Activated CD4-positive, alpha-beta memory T cell treated with anti-CD3 and anti-CD28 coated beads, Interleukin-2, amount 10 ng/mL, durations not matched to agents 7 days and 5 days (primary cell): ENCODE data around the gene BMP8B. TPM values are rescaled to one million over a fixed set of nuclear protein-coding genes. Genes with fewer than 3 reads are reported as not detected.
A peak's percentile ranks its signal among the peaks of the same experiment; 100 is the strongest.
"Not testable (repeated sequence)": the region's sequence is repeated elsewhere in the genome, so short reads cannot be mapped to it uniquely, and the experiment has no call there.

ENCODE experiments used
- CTCF ChIA-PET: fragments of 350-600 bp; sonication (Branson Sonifier 250); formaldehyde crosslinking; loops from one replicate; lab custom pipeline; 2021; ENCODE audit warnings: antibody characterized with exemption, inconsistent platforms; lab: Charles Lee
- POLR2A ChIA-PET: fragments of 350-600 bp; sonication (Branson Sonifier 250); formaldehyde crosslinking; loops from one replicate; lab custom pipeline; 2021; ENCODE audit warnings: antibody characterized with exemption; lab: Charles Lee
- DNase-seq: peaks from one replicate; pipeline ENCODE4 v3.0.0-alpha.2; 2020
- H3K27ac Mint-ChIP-seq: one replicate; pipeline ENCODE4 v1.8.0; 2021; ENCODE audit warnings: mild to moderate bottlenecking, mixed read lengths
- H3K27me3 Mint-ChIP-seq: one replicate; pipeline ENCODE4 v1.8.0; 2021; ENCODE audit warnings: mixed read lengths
- H3K36me3 Mint-ChIP-seq: one replicate; pipeline ENCODE4 v1.8.0; 2021; ENCODE audit warnings: low read depth, mixed read lengths
- H3K4me1 Mint-ChIP-seq: one replicate; pipeline ENCODE4 v1.8.0; 2021; ENCODE audit warnings: mixed read lengths
- H3K4me3 Mint-ChIP-seq: one replicate; pipeline ENCODE4 v1.8.0; 2021; ENCODE audit warnings: mild to moderate bottlenecking, mixed read lengths
- H3K9me3 Mint-ChIP-seq: one replicate; pipeline ENCODE4 v1.8.0; 2021; ENCODE audit warnings: mixed read lengths
- total RNA-seq, 2 experiments: library from RNA; stranded (reverse); gene quantifications; one replicate each; pipeline ENCODE4 v1.2.3, GENCODE V29; 2021

The BMP8B gene
- total RNA-seq, 2 experiments from 2014 or later, result 0.60 to 0.65 TPM

DNA sequence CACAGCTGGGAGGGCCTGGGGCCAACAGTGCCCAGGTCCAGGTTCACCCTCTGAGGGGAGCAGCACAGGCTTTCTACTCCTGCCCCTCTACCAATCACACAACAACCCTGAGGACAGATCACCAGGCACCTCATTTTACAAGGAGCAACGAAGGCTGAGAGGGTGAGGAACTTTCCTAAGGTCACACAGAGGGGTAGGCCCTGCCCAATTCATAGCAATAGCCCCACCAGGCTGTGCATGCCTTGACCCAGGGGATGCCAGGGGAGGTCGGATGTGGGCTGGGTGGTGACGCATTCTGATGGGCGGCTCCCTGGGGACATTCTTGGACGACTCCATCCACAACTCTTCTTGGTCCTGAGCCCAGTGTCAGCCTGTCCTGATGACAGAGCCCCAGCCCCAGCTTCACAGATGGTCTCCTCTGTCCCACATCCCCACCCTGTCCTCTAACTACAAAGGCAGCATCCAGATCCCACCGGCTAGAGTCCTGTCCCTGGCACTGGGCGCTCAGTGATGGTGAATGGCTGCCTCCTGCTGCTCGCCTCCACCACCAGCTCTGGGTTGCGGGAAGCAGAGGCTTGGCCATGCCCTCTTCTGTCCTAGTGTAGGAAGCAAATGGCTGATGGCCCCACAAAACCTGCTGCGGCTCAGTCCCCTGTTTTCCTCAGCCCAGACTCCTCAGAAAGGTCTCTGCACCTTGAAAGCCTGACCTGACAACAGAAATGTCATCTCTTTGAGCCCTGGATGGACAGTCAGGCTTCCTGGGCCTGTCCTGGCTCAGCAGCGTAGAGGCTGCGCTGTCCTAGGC lies 2.2 kb downstream of the BMP8B start:
- H3K4me1 Mint-ChIP-seq, DNase-seq, H3K9me3 Mint-ChIP-seq, H3K36me3 Mint-ChIP-seq, POLR2A ChIA-PET, H3K27ac Mint-ChIP-seq: not testable (repeated sequence)
- Mint-ChIP-seq H3K27me3 (peaks cover 25% of the 10 kb centered on the region), H3K4me3 (peak overlapping the region; percentile 49)
- CTCF ChIA-PET, result interaction anchor here (1.0 to 1.3 kb wide), 2 partner anchors 12 to 13 kb away, joined by 4 to 6 read pairs; no protein-coding TSS in a partner anchor

DNA sequence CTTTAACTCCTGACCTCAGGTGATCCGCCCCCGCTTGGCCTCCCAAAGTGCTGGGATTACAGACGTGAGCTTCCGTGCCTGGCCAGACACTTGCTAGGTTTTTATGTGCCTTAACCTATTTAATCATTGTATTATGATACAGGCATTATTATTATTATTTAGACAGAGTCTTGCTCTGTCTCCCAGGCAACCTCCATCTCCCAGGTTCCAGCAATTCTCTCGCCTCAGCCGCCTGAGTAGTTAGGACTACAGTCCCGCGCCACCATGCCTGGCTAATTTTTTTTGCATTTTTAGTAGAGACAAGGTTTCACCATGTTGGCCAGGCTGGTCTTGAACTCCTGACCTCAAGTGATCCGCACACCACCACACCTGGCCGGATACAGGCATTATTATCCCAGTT lies 6.0 kb downstream of the BMP8B start:
- DNase-seq, POLR2A ChIA-PET, H3K27ac Mint-ChIP-seq, H3K4me3 Mint-ChIP-seq, H3K9me3 Mint-ChIP-seq, H3K4me1 Mint-ChIP-seq, H3K36me3 Mint-ChIP-seq: not testable (repeated sequence)
- H3K27me3 Mint-ChIP-seq, result peaks cover 15% of the 10 kb centered on the region
- CTCF ChIA-PET, result interaction anchor here (1.3 kb wide), 1 partner anchor 17 kb away, joined by 3 read pairs; no protein-coding TSS in a partner anchor

DNA sequence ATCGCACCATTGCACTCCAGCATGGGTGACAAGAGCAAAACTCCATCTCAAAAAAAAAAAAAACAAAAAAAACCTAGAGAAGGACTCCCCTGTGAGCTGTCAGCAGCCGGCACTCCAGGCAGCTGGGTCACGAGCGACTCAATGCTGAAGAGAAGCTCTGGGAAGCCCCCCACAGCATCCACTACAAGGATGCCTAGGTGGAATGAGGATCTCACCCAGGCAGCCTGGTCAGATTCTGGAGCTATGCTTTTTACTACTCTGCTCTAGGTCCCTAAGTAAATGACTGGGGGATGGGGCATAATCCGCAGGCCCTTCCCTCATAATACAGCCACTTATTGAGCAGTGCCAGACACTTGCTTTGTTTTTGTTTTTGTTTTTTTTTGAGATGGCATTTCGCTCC lies 6.6 kb downstream of the BMP8B start:
- Mint-ChIP-seq H3K9me3 (no peaks in the 10 kb centered on the region), H3K27ac (no peak overlapping the region), H3K27me3 (peaks cover 9% of the 10 kb centered on the region), H3K4me3 (no peak overlapping the region), H3K4me1 (no peaks in the 10 kb centered on the region), H3K36me3 (no peaks in the 10 kb centered on the region)
- ChIA-PET POLR2A (interaction anchor here (1.8 kb wide), 1 partner anchor 17 kb away, joined by 6 read pairs; no protein-coding TSS in a partner anchor), CTCF (interaction anchor here (0.6 to 1.3 kb wide), 3 partner anchors 18 to 974 kb away, joined by 3 to 4 read pairs (median 3); no protein-coding TSS in a partner anchor)
- DNase-seq, result no peak

DNA sequence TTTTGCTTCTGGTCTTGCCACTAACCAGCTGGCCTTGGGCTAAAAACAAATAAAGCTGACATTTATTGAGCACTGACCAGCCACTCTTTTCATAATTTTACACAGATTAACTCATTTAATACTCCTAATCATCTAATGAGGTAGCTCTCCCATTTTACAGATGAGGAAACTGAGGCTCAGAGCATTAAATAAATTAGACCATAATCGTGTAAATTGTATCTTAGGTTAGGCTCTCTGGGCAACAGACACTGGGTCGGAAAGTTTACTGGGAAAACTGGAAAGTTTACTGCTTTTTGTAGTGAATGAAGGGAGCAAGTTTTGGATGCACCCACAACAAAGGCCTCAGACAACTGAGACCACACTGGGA lies 7.3 kb downstream of the BMP8B start:
- Mint-ChIP-seq H3K4me3 (no peak overlapping the region), H3K27me3 (peaks cover 3% of the 10 kb centered on the region), H3K9me3 (no peaks in the 10 kb centered on the region), H3K4me1 (peaks cover under 1% of the 10 kb centered on the region), H3K36me3 (no peaks in the 10 kb centered on the region), H3K27ac (no peak overlapping the region)
- no peak for DNase-seq
- POLR2A ChIA-PET, result interaction anchor here (1.8 kb wide), 1 partner anchor 18 kb away, joined by 6 read pairs; no protein-coding TSS in a partner anchor
- CTCF ChIA-PET, result interaction anchor here (0.6 to 1.3 kb wide), 2 partner anchors 19 to 61 kb away, joined by 3 to 4 read pairs; no protein-coding TSS in a partner anchor

DNA sequence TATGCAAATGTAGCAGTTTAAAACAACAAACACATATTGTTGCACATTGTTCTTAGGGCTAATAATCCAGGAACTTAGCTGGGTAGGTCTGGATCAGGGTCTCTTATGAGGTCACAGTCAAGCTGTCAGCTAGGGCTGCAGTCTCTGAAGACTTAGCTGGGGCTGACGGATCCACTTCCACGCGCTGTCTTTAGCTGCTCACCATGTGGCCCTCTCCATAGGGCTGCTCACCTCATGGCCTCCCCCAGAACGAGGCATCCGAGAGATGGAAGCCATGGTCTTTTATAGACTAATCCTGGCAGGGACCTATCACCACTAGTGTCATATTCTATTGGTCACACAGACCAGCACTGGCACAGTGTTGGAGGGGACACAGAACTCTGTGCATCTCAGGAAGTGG lies 8.8 kb downstream of the BMP8B start:
- Mint-ChIP-seq H3K27me3 (no peaks in the 10 kb centered on the region), H3K36me3 (no peaks in the 10 kb centered on the region), H3K4me3 (no peak overlapping the region), H3K27ac (no peak overlapping the region), H3K4me1 (peaks cover 2% of the 10 kb centered on the region), H3K9me3 (no peaks in the 10 kb centered on the region)
- ChIA-PET POLR2A (no interaction called here), CTCF (no interaction called here)
- DNase-seq, result no peak

DNA sequence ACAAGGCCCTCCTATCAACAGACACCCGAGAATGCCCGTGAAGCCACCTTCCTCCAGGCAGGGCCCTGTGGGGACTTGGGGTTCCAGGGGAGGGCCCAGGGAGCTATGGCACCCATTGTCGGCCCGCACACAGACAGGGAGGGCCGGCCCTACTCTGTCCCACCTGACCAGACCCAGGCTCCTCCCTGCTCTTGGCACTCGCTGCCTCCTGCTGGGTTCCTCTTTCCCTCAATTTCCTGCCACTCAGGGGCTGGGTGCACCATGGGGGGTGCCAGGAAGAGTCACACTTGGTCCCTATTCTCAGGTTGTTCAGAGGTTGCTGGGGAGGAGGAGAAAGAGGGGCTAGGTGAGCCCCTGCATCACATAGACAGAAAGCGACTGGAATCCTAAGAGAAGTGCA lies 9.5 kb downstream of the BMP8B start:
- no peak for DNase-seq
- POLR2A ChIA-PET, result no interaction called here

DNA sequence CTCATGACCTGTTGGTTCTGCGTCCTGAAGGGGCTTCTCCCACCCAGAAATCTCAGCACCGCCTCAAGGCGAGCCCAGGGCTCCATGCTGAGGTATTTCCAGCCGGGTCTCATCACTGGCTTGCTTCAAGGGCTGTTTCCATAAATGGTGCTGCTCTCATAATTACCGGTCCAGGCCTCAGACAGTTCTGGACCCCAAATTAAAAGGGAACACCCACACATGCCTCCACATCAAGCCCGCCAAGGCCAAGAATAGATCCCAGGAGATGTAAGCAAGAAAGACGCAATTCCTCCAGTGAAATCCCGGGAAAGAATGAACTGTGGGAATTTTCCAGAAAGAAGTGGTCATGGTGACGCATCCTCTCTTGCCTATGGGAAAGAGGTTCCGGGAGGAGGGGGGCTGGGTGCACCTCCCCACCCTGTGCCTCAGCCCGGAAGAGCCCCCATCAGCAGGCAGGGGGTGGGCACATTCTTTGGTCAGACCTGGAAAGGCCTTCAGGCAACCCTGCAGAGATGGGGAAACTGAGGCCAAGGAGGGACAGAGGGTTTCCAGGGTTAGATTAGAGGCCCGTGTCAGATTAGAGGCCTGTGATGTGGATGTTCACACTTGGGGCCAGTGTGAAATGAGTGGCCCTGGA lies 10.1 kb downstream of the BMP8B start:
- H3K4me3 Mint-ChIP-seq, DNase-seq, POLR2A ChIA-PET, H3K27me3 Mint-ChIP-seq, H3K36me3 Mint-ChIP-seq, H3K4me1 Mint-ChIP-seq, H3K9me3 Mint-ChIP-seq, H3K27ac Mint-ChIP-seq, CTCF ChIA-PET: not testable (repeated sequence)

More for the DNA sequence above, 9.5 kb downstream of the BMP8B start:
- Mint-ChIP-seq H3K9me3 (no peaks in the 10 kb centered on the region), H3K27me3 (no peaks in the 10 kb centered on the region), H3K4me3 (no peak overlapping the region), H3K27ac (no peak overlapping the region), H3K36me3 (no peaks in the 10 kb centered on the region), H3K4me1 (peaks cover 2% of the 10 kb centered on the region)
- CTCF ChIA-PET, result no interaction called here

DNA sequence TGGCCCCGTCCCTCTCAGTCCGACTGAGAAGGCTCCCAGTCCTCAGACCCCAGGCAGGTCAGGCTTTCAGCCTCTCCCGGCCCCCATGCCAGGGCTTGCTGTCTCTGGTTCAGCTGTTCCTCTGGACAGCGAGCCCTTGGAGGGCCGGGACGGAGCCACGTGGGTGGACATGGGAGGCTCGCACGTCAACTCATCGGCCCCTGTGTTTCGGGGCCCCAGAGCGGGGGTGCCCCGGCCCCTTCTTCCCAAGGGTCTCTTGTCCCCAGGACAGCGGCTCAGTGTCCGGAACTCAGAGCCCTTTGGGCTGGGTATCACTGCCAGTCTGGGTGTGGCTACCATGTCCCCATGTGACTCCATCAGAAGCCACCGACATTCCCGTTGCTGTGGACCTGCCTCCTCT lies 10.8 kb downstream of the BMP8B start:
- CTCF ChIA-PET, H3K4me1 Mint-ChIP-seq, POLR2A ChIA-PET, H3K4me3 Mint-ChIP-seq, H3K36me3 Mint-ChIP-seq, H3K9me3 Mint-ChIP-seq, H3K27ac Mint-ChIP-seq, DNase-seq, H3K27me3 Mint-ChIP-seq: not testable (repeated sequence)

DNA sequence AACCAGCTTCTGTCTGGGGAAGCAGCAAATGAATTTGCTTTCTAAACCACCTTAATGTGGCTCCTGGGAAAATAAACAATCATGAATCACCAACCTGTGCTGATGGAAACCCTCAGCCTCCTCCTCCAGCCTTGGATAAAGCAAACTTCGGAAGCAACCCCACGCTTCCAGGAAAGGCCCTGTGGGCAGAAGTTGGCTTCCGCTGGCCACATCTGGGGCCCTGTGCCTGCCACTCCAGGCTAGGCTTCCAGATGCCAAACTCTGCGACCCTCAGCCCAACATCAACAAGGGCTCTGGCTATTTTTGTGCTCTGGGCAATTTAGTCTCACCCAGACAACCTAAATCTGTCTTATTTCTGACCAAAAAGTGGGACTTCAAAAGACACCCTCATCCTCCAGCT lies 11.4 kb downstream of the BMP8B start:
- Mint-ChIP-seq H3K4me1 (peaks cover 2% of the 10 kb centered on the region), H3K9me3 (no peaks in the 10 kb centered on the region), H3K4me3 (no peak overlapping the region), H3K27me3 (no peaks in the 10 kb centered on the region), H3K27ac (no peak overlapping the region), H3K36me3 (no peaks in the 10 kb centered on the region)
- ChIA-PET CTCF (no interaction called here), POLR2A (no interaction called here)
- DNase-seq, result no peak

DNA sequence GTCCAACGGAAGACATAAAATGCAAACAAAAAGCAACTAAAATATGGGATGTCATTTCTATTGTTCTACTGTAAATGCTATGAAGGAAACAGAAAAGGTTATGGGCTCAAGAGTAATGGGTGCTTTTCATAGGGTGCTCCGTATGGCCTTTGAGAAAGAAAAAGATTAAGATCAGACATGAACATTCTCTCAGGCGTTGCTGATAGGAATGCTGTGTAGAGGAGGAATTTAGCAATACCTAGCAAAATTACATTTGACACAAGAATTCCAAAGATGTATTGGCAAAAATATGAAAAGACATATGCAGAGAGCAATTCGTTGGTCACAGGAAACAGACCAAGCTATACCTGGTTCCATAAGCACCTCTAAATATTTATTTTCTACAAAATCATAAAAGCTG lies 11.8 kb downstream of the BMP8B start:
- no peaks in the 10 kb centered on the region for H3K27me3 Mint-ChIP-seq
- H3K4me3 Mint-ChIP-seq, result no peak overlapping the region
- DNase-seq, result no peak
- no peaks in the 10 kb centered on the region for H3K36me3 Mint-ChIP-seq
- H3K27ac Mint-ChIP-seq, result no peak overlapping the region
- ChIA-PET CTCF (no interaction called here), POLR2A (no interaction called here)
- peaks cover 2% of the 10 kb centered on the region for H3K4me1 Mint-ChIP-seq
- H3K9me3 Mint-ChIP-seq, result no peaks in the 10 kb centered on the region

DNA sequence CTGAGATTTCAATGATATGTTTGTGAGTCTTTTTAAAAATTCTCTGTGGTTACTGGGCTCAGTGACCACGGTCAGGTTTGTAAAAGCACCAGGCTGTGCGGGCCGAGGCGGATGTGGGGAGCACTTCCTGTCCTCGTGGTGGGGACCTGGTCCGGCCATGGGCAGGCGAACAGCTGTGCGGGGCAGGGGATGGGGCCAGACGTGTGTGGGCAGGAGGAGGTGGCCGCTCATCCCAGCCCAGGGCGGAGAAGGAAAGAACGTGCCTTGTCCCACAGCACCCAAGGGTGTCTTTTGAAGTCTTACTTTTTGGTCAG lies 12.3 kb downstream of the BMP8B start:
- no peaks in the 10 kb centered on the region for H3K36me3 Mint-ChIP-seq
- no peaks in the 10 kb centered on the region for H3K27me3 Mint-ChIP-seq
- no peaks in the 10 kb centered on the region for H3K9me3 Mint-ChIP-seq
- peaks cover 2% of the 10 kb centered on the region for H3K4me1 Mint-ChIP-seq
- H3K27ac Mint-ChIP-seq, result no peak overlapping the region
- CTCF ChIA-PET, result no interaction called here
- no peak overlapping the region for H3K4me3 Mint-ChIP-seq
- DNase-seq, result no peak
- POLR2A ChIA-PET, result no interaction called here

DNA sequence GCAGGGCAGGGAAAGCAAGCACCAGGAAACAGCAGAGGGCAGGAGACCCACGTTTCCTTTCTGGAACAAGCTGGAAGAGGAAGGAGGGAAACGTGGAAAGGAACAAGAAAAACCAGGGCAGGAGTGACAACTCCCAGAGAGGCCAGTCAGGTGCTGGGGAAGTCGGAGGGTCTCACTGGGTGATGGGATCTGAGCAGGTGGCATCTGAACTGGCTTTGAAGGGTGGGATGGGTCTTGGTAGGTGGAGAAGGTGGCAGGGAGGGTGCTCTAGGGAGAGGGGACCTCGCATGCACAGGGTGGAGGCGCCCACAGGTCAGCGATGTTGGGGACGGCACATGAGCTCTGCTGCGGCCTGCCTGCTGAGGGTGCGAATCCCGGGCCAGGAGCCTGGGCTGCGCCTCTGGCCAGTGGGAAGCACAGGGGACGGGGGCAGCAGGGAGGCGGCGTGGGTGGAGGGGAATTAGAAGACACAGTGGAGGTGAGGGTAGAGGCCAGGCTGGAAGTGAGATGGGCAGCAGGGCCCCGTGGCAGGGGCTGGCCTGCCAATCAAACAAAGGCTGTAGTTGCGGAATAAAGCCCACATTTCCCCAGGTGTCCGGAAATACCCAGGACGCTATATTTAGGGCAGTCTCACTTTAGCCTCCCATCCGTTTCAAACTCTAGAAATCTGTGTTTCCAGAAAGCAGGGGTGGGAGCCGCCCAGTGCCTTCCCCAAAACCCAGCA lies 12.8 kb downstream of the BMP8B start:
- H3K27me3 Mint-ChIP-seq, H3K4me3 Mint-ChIP-seq, DNase-seq, CTCF ChIA-PET, H3K36me3 Mint-ChIP-seq, POLR2A ChIA-PET, H3K27ac Mint-ChIP-seq, H3K9me3 Mint-ChIP-seq, H3K4me1 Mint-ChIP-seq: not testable (repeated sequence)

DNA sequence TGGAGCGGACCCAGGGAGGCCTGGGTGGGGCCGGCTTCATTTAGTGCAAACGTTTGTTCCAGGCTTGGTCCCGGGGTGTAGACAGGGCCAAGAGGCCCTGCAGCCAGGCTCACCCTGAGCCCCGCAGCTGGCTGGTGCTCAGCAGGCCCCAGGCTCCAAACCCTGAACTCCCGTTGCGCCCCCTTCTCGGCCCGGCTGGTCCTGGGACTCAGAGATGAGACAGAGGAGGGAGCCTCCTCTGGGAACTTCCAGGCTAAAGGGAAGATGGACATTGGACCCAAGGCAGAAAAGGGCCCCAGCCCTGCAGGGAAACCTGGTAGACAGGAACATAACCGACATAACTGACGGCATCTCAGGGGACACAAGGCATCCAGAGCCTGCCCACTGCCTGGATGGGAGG lies 13.5 kb downstream of the BMP8B start:
- H3K27me3 Mint-ChIP-seq, H3K9me3 Mint-ChIP-seq, DNase-seq, H3K36me3 Mint-ChIP-seq, CTCF ChIA-PET, POLR2A ChIA-PET, H3K4me3 Mint-ChIP-seq, H3K4me1 Mint-ChIP-seq, H3K27ac Mint-ChIP-seq: not testable (repeated sequence)
